GM18498 (cell line): ENCODE measurements around the gene NCOR1.
"Not testable (repeated sequence)": the region's sequence is repeated elsewhere in the genome, so short reads cannot be mapped to it uniquely, and the experiment has no call there.

Experiments used
- ATAC-seq: cut with Tn5 transposase; IDR thresholded peaks from one replicate; pipeline ENCODE4 v1.9.1; 2021; ENCODE audit warnings: mild to moderate bottlenecking, moderate library complexity; ENCODE audit not compliant: unreplicated experiment

Gene NCOR1

DNA sequence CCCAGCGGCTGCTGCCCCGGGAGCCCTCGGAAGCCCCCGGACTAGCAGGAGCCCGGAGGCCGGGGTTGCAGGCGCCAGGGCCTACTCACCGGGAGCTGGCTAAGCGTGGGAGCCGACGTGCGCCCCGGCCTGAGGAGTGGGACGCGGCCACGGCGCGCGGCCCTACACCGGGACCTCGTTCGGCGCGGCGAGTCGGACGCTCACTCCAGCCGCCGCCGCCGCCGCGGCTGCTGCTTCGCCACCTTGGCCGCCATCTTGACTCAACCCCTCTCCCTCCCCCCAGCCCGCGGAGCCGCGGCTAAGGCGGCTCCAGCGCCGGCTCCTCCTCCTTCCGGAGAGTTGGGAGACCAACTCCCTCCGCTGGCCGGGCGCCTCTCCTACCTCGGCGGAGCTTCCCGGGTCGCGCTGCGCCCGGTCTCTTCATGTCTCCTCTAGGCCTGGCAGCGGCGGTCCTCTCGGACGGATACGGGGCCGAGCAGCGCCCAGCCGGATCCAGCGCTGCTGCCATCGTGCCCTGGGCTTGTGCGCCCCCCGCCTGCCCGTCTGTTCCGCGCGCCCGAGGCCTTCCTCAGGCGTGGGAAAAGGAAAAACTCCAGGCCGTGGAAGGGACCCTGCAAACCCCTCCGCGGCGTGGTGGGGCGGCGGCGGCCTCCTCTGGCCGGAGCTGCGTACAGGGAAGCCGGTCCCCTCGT, at the start of gene NCOR1:
Gene NCOR1 (minus strand): TSS at position 262 of the 692 bp plus-strand sequence. CDS start 20,965 bp downstream, outside the sequence.
- ATAC-seq: peak; percentile 79

- no peak for ATAC-seq
These were observed 46.9 kb upstream of the NCOR1 start for GRCh38 chr17:16262201-16262600.

DNA sequence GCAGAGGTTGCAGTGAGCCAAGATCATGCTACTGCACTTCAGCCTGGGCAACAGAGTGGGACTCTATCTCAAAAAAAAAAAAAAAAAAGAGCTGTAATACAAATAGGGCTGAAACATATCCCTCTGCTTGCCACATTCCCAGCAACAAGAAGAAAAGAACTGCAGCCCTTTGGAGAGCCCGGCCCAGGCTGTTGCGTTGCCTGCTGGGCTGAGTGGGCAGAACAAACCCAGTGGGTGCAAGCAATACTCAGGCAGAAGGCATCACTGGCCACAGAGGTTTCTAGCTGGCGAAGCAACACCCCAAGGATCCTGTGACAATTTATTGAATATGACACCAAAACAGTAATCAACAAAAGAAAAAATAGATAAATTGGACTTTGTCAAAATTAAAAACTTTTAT, 45.7 kb upstream of the NCOR1 start:
- no peak for ATAC-seq

- ATAC-seq: no peak
These were observed 44.6 kb upstream of the NCOR1 start for GRCh38 chr17:16259926-16260325.

GRCh38 chr17:16258901-16259300, 43.6 kb upstream of the NCOR1 start:
- ATAC-seq: no peak

DNA sequence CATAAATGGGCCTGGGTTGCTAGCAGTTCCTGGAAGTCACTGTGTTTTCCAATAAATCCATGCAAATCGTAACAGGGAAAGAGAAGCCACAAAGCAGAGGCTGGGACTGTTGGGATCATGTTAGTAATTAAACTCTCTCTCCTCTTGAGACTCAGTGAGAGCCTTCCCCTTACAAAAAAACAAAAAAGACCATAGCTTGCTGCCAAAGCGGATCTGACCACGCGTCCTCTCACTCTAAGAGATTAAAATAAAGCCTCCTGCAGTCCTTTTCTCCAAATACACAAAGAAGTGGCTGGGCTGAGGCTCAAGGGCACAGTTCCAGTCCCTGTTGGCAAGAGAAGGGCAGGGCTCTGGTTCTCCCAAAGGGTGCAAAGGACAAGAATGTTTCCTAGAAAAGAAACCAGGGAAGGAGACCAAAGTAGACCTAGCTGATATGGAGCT, 40.2 kb upstream of the NCOR1 start:
- no peak for ATAC-seq

GRCh38 chr17:16254773-16255400, 39.6 kb upstream of the NCOR1 start:
- ATAC-seq: no peak

GRCh38 chr17:16251556-16251955, 36.2 kb upstream of the NCOR1 start:
- ATAC-seq: no peak

DNA sequence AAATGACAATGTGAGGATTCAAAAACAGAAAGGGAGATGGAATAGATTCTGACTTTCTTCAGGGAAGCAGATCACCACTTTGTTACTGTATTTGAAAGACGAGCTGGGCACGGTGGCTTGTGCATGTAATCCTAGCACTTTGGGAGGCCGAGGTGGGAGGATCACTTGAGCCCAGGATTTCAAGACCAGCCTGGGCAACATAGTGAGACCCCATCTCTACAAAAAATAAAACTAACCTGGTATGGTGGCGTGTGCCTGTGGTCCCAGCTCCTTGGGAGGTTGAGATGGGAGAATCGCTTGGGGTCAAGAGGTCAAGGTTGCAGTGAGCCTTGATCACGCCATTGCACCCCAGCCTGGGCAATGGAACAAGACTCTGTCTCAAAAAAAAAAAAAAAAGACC, 35.7 kb upstream of the NCOR1 start:
- no peak for ATAC-seq

- no peak for ATAC-seq
These were observed 35.3 kb upstream of the NCOR1 start for GRCh38 chr17:16250635-16251034.

- ATAC-seq: no peak
These were observed 32.3 kb upstream of the NCOR1 start for GRCh38 chr17:16247586-16247984.

GRCh38 chr17:16243801-16244567, 28.6 kb upstream of the NCOR1 start:
- no peak for ATAC-seq

DNA sequence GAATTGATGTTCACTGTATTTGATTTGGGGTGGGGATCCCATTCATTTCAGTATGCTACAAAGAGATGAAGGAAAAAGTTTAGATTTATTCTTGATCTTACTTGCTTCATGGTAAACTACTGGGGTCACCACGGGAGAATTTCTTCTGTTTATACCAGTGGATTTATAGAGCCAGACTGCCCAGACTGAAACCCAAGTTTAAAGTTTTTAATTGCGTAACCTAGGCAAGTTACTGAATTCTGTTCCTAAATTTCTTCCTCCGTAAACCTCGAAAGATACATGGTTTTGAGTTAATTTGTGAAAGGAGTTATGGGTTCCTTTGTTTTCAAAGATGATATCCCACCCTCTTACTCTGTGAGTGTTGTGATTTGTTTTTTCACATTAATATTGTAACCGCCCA, 28.1 kb upstream of the NCOR1 start:
- no peak for ATAC-seq

- ATAC-seq: no peak
These were observed 26.6 kb upstream of the NCOR1 start for GRCh38 chr17:16241906-16242399.

- ATAC-seq: no peak
These were observed 24.6 kb upstream of the NCOR1 start for GRCh38 chr17:16239931-16240330.

GRCh38 chr17:16232391-16232790, 17.1 kb upstream of the NCOR1 start:
- no peak for ATAC-seq

DNA sequence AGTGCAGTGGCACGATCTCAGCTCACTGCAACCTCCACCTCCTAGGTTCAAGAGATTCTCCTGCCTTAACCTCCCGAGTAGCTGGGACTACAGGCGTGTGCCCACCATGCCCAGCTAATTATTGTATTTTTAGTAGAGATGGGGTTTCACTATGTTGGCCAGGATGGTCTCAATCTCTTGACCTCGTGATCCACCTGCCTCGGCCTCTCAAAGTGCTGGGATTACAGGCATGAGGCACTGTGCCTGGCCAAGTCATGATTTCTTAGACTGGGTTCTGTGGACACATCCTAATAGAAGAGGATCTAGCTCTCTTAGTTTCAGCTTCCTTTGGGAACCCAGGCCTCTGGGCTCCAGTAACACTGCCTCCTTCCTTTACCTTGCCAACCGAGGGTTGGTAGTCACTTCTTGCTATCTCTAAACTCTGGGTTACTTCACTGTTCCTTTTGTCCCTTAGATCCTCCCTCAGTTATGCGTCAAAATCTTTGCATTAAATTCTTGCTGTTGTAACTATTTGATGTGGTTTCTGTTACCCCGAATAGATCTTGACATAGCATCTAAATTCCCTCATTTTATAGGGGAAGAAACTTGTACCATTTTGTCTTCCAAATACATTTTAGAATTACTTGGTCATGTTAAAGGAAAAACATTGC, 14.7 kb upstream of the NCOR1 start:
- ATAC-seq: not testable (repeated sequence)

- no peak for ATAC-seq
These were observed 7.1 kb upstream of the NCOR1 start for GRCh38 chr17:16222406-16222805.

GRCh38 chr17:16217002-16217635, 1.8 kb upstream of the NCOR1 start, which contains the start of gene PIGL:
Gene PIGL (plus strand): TSS chr17:16217210. CDS start chr17:16217227, 17 bp downstream.
- ATAC-seq: no peak

- not testable (repeated sequence) for ATAC-seq
These were observed 1.1 kb upstream of the NCOR1 start for GRCh38 chr17:16216341-16217001.
